DND-41 (cell line): ENCODE data around the gene PSMD13.

Experiments
- CTCF ChIP-seq: IDR thresholded peaks from 2 replicates; pipeline ENCODE4 v1.5.1; 2012; ENCODE audit warnings: borderline replicate concordance, low read length, moderate library complexity, mild to moderate bottlenecking; ENCODE audit not compliant: poor library complexity, severe bottlenecking; ENCODE audit errors: extremely low read depth
- EZH2 ChIP-seq: IDR thresholded peaks from 3 replicates; pipeline ENCODE4 v1.6.1; 2012; ENCODE audit warnings: borderline replicate concordance, low read depth, mild to moderate bottlenecking, moderate library complexity, low read length, inconsistent platforms; ENCODE audit not compliant: severe bottlenecking

- no peak for TF ChIP-seq EZH2
- TF ChIP-seq CTCF: no peak
These were observed 56.6 kb downstream of the PSMD13 start for GRCh38 chr11:293271-293851.
